Activated T-cell treated with anti-CD3 and anti-CD28 coated beads, Interleukin-2, amount 50 U/mL, for 24 hours (primary cell): ENCODE data around the gene BAIAP2L2.
A peak's percentile ranks its signal among the peaks of the same experiment; 100 is the strongest.

Experiments
- DNase-seq: peaks from one replicate; pipeline ENCODE4 v3.0.0-alpha.2; 2020
- H3K27ac Mint-ChIP-seq: 2 replicates; pipeline ENCODE4 v1.8.0; 2020; ENCODE audit warnings: mild to moderate bottlenecking, mixed read lengths
- H3K27me3 Mint-ChIP-seq: 2 replicates; pipeline ENCODE4 v1.8.0; 2020; ENCODE audit warnings: mixed read lengths
- H3K36me3 Mint-ChIP-seq: 2 replicates; pipeline ENCODE4 v1.8.0; 2020; ENCODE audit warnings: low read depth, mixed read lengths
- H3K4me1 Mint-ChIP-seq: 2 replicates; pipeline ENCODE4 v1.8.0; 2020; ENCODE audit warnings: low read depth, mixed read lengths
- H3K4me3 Mint-ChIP-seq: 2 replicates; pipeline ENCODE4 v1.8.0; 2020; ENCODE audit warnings: mild to moderate bottlenecking, moderate library complexity, mixed read lengths
- H3K9me3 Mint-ChIP-seq: 2 replicates; pipeline ENCODE4 v1.8.0; 2020; ENCODE audit warnings: mixed read lengths

The BAIAP2L2 gene

GRCh38 chr22:38056969-38057891 lies 53.3 kb downstream of the BAIAP2L2 start, which contains the start of gene PICK1:
TSS of gene PICK1 (plus strand) at chr22:38057404. CDS start at chr22:38057810, 406 bp downstream.
- H3K4me3 Mint-ChIP-seq: peak within 1 kb of the TSS; percentile 93
- peaks cover 18% of the 10 kb centered on the region for H3K4me1 Mint-ChIP-seq
- no peaks in the 10 kb centered on the region for H3K9me3 Mint-ChIP-seq
- H3K27me3 Mint-ChIP-seq: no peaks in the 10 kb centered on the region
- peak; percentile 90 for DNase-seq
- H3K36me3 Mint-ChIP-seq: peaks cover 19% of the 10 kb centered on the region
- peak within 1 kb of the TSS; percentile 99 for H3K27ac Mint-ChIP-seq

DNA sequence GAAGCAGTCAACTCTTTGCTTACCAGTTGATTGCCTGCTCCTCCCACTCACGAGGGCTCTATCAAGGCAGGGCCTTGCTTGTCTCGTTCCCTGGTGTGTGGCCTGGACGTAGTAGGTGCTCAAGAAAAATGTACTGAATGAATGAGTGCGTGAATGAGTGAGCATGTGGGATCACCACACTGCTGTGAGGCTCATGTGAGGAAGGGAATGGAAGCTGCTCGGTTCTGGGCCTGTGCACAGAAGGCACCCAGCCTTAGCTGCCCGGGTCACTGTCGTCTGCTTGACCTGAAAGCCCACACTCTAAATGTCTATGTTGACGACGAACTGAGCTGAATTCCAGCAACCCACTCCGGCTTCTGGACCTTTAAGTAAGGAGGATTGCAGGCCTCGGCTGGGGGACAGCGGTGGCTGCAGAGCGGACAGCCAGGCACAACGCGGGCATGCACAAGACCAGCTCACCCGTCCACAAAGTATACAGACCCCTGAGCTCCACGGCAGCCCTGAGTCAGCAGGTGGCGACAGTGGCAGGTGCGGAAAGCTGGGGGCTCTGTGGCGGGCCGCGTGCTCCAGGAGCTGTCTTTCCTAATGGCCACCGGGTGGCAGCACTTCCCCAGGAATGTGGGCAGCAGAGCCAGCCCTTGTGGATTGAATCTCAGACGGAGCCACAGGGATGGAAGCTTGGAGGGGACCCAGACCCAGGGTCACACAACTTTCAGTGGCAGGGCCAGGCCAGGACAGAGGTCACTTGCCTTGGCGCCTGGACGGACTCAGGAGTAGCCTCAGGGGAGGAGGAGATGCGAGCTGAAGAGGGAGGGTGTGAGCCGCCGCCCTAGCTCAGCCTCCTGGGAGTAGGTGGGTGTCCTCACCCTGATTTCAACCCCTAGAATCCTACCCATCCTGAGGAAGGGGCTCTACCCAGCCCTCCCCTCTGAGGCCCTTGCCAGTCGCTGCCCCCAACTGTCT lies 58.3 kb downstream of the BAIAP2L2 start:
- Mint-ChIP-seq H3K4me3 (no peak overlapping the region), H3K27me3 (peaks cover 4% of the 10 kb centered on the region), H3K9me3 (no peaks in the 10 kb centered on the region), H3K36me3 (peaks cover 3% of the 10 kb centered on the region), H3K4me1 (peaks cover 11% of the 10 kb centered on the region), H3K27ac (peak overlapping the region; percentile 57)
- DNase-seq: peak; percentile 85

DNA sequence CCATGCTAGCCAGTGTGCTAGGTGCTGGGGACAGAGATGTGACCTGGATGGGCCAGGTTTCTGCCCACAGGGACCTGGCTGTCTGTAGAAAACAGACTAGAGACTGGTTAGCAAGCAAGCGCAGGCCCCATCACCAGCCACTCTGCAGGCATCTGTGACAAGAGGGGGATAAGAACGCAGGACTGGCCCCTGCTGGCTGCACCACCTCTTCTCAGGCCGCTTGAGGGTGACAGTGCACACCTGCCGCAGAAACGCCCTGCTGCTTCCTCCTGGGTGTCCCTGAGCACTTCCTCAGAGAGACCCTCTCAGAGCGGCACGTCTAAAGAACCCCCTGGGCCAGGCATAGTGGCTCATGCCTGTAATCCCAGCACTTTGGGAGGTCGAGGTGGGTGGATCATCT lies 59.2 kb downstream of the BAIAP2L2 start:
- H3K4me1 Mint-ChIP-seq: peaks cover 2% of the 10 kb centered on the region
- H3K36me3 Mint-ChIP-seq: no peaks in the 10 kb centered on the region
- no peak overlapping the region for H3K4me3 Mint-ChIP-seq
- H3K27me3 Mint-ChIP-seq: peaks cover 4% of the 10 kb centered on the region
- no peaks in the 10 kb centered on the region for H3K9me3 Mint-ChIP-seq
- H3K27ac Mint-ChIP-seq: no peak overlapping the region
- no peak for DNase-seq

- peaks cover 2% of the 10 kb centered on the region for H3K4me1 Mint-ChIP-seq
- H3K36me3 Mint-ChIP-seq: no peaks in the 10 kb centered on the region
Observed at GRCh38 chr22:38050720-38051119, 59.8 kb downstream of the BAIAP2L2 start.

DNA sequence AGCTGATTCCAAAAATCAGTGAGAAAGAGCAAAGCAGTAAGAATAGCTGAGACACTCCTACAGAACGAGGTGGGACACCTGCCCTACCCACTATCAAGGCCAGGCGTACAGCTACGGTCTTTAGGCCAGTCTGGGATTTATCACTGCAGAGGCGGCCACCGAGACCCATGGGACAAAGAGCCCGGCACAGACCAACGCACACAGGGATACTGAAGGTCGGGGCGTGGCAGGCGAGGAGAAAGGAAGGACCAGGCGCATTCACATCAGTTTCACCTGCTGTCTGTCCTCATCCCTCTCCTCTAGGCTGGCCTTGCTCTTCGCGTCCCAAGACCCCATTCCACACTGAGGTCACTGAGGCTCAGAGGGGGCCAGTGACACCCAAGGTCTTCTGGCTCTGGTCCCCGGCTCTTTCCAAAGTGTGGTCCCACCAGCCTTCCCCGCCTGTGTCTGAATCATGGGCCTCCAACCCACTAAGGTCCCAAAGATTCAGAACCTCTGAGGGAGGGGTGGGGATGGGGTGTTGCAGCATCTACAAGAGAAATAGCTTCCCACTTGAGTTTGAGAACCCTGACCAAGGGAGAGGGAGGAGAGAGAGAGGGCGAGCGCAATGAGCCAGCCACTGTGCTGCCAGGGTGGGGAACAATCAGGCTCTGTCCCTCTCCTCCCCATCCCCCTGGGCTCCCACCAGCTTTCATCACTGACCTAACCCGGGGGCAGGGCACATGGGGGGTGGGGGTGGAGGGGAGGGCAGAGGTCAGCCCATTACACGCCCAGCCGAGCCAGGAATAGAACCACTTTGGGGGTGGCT lies 60.5 kb downstream of the BAIAP2L2 start:
- Mint-ChIP-seq H3K4me3 (no peak overlapping the region), H3K9me3 (no peaks in the 10 kb centered on the region)
- DNase-seq: no peak

More at GRCh38 chr22:38050720-38051119, 59.8 kb downstream of the BAIAP2L2 start:
- Mint-ChIP-seq H3K27ac (no peak overlapping the region), H3K9me3 (no peaks in the 10 kb centered on the region), H3K27me3 (peaks cover 4% of the 10 kb centered on the region), H3K4me3 (no peak overlapping the region)
- no peak for DNase-seq

GRCh38 chr22:38046070-38046748 lies 64.3 kb downstream of the BAIAP2L2 start:
- Mint-ChIP-seq H3K4me3 (no peak overlapping the region), H3K27me3 (peaks cover 4% of the 10 kb centered on the region), H3K36me3 (no peaks in the 10 kb centered on the region), H3K4me1 (no peaks in the 10 kb centered on the region), H3K27ac (no peak overlapping the region), H3K9me3 (no peaks in the 10 kb centered on the region)
- DNase-seq: no peak

More for the DNA sequence above, 60.5 kb downstream of the BAIAP2L2 start:
- H3K27ac Mint-ChIP-seq: no peak overlapping the region
- peaks cover 4% of the 10 kb centered on the region for H3K27me3 Mint-ChIP-seq
- H3K36me3 Mint-ChIP-seq: no peaks in the 10 kb centered on the region
- peaks cover 2% of the 10 kb centered on the region for H3K4me1 Mint-ChIP-seq

DNA sequence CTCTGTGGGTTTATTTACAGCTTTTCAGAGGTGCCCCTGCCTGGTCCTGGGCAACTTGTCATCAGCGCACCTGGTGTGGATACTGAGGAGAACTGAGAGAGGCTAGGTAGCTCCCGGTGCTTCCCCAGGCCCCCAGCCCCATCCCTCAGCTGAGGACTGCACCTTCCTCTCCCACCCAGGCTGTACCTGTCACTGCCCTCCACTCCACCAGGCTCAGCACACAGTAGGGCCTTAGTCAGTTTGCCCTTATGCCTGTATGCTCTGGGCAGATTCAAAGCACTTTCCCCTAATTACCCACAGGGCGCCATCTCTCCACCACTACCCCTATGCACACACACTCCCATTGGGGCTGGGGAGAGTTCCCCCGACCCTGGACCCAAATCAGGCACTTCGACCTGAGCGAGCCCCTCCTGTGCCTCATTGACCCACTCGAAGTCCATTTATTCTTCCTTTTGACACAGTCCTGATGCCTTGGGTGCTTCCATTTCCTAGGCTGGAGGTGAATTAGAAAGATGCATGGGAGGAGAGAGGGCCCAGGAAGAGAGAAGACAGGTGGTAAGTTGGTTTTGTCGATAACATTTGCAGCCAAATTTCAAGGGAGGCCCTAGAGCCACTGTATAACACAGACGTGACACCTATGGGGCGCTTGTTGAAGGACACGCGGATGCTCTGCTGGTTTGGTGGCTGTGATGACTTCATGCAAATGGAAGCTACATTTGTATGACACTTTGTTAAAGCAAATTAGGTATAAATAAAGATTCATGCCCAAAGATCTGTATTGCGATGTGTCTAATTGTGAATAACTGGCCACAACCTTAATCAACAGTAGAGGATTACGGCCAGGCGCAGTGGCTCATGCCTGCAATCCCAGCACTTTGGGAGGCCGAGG lies 67.1 kb downstream of the BAIAP2L2 start:
- Mint-ChIP-seq H3K36me3 (no peaks in the 10 kb centered on the region), H3K27me3 (no peaks in the 10 kb centered on the region), H3K4me1 (no peaks in the 10 kb centered on the region), H3K4me3 (no peak overlapping the region), H3K27ac (no peak overlapping the region), H3K9me3 (no peaks in the 10 kb centered on the region)
- DNase-seq: no peak

DNA sequence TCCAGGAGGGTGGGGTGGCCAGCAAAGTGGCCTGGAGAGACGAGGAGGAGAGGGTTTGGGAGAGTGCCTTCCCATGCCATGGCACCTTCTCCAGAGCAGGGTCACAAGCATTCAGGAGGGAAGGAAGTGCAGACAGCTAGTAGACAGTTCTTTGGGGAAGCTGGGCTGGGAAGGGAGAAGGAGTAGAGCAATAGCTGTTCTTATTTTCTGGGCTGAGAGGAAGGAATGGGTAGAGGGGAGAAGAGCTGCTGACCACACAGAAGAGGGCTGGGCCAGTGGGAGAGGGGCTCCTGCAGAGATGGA lies 68.0 kb downstream of the BAIAP2L2 start:
- Mint-ChIP-seq H3K4me3 (no peak overlapping the region), H3K27ac (no peak overlapping the region)

DNA sequence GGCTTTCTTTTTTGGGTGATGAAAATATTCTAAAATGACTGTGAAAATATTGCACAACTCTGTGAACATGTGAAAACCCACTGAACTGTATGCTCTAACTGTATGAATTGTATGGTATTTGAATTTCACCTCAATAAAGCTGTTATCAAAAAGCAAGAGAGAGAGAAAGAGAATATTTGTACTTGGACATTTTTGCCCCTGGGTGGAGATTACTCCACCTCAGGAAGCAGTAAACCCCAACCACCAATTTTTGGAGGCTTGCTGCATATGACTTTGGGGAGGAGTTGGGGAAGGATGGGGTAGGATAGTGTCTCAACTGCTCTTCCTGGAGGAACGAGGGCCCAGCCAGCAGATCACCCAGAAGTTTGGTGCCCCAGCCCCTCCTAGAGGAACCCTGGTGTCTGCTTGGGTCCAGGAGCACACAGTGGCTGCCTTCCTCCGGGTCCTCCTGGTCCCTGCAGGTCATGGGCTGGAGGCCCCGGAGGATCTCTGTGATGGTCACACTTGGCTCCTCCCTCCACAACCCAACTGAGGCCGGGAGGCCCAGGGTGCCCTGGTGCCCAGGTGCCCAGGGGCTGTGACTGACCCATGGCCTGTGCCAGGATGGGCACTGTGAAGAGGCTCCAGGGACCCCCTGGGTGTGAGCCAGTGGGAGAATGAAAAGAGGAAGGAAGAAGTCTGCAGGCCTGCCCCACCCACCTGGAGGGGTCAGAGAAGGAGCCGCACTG lies 68.6 kb downstream of the BAIAP2L2 start:
- Mint-ChIP-seq H3K27ac (no peak overlapping the region), H3K36me3 (no peaks in the 10 kb centered on the region), H3K4me1 (no peaks in the 10 kb centered on the region), H3K9me3 (no peaks in the 10 kb centered on the region), H3K4me3 (no peak overlapping the region), H3K27me3 (no peaks in the 10 kb centered on the region)
- DNase-seq: no peak

More for the DNA sequence above, 68.0 kb downstream of the BAIAP2L2 start:
- DNase-seq: no peak
- Mint-ChIP-seq H3K9me3 (no peaks in the 10 kb centered on the region), H3K36me3 (no peaks in the 10 kb centered on the region), H3K27me3 (no peaks in the 10 kb centered on the region), H3K4me1 (no peaks in the 10 kb centered on the region)

DNA sequence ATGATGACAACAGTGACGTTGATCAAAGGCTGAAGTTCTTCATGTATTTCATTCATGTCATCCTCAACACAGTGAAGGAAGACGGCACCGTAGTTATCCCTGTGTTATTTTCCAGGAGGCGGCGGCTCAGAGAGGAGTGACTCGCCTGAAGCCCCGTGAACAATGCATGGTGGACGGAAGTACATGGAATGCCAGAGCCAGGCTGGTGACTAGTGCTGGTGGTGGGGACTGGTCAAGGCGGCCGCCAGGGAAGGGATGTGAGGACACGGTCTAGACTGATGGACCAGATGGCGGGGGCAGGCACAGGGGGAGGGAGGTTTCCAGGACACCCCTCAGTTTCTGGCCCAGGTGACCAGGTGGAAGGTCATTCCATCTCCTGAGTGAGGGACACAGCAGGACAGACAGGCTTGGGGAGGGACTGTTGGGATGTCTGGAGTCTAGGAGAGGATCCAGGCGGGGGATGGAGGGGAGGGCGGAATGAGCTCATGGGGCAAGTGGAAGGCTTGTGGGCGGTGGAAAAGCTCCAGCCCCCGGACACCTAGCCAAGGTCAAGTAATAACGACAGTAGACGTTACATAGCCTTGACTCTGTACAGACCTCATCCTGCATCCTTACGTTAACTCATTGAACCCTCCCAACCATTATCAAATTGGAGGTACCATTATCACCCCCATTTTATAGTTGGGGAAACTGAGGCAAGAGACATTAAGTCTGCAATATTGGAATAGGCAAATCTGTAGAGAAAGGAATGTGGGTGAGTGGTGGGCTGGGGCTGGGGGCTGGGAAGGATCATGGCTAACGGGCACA lies 69.3 kb downstream of the BAIAP2L2 start:
- Mint-ChIP-seq H3K36me3 (no peaks in the 10 kb centered on the region), H3K9me3 (no peaks in the 10 kb centered on the region), H3K27me3 (no peaks in the 10 kb centered on the region), H3K4me3 (no peak overlapping the region), H3K4me1 (no peaks in the 10 kb centered on the region), H3K27ac (no peak overlapping the region)
- DNase-seq: no peak

- H3K36me3 Mint-ChIP-seq: no peaks in the 10 kb centered on the region
Observed at GRCh38 chr22:38038890-38039812, 71.3 kb downstream of the BAIAP2L2 start.

More at GRCh38 chr22:38038890-38039812, 71.3 kb downstream of the BAIAP2L2 start:
- Mint-ChIP-seq H3K9me3 (no peaks in the 10 kb centered on the region), H3K27me3 (no peaks in the 10 kb centered on the region), H3K4me3 (no peak overlapping the region), H3K27ac (no peak overlapping the region), H3K4me1 (no peaks in the 10 kb centered on the region)
- no peak for DNase-seq
